Thyroid gland (tissue), 4 donors: ENCODE results near the gene LOXL1. TPM values are rescaled to one million over a fixed set of nuclear protein-coding genes. Genes with fewer than 3 reads are reported as not detected.

ENCODE experiments used
- DNase-seq, 2 donors: peaks; one replicate each; pipeline ENCODE4 v3.0.0-alpha.2; 2019
- H3K27ac ChIP-seq, 3 donors: fragments of 200-600 bp; sonication (generic); 1 replicate in 2 of 3; 2 replicates in 1 of 3; pipeline ENCODE4 v1.5.1; 2016 to 2019; ENCODE audit warnings: mild to moderate bottlenecking in 1 of 3, moderate library complexity in 1 of 3
- H3K27me3 ChIP-seq: fragments of 200-600 bp; sonication (generic); one replicate; pipeline ENCODE4 v1.5.1; 2019
- H3K36me3 ChIP-seq, 2 donors: fragments of 200-600 bp; sonication (generic); one replicate each; pipeline ENCODE4 v1.5.1; 2016 to 2019
- H3K4me1 ChIP-seq, 2 donors: fragments of 200-600 bp; sonication (generic); one replicate each; pipeline ENCODE4 v1.5.1; 2017 to 2019
- H3K4me3 ChIP-seq, 3 donors: fragments of 200-600 bp; sonication (generic); replicated peaks in 1 of 3; 1 replicate in 2 of 3; 2 replicates in 1 of 3; pipeline ENCODE4 v1.5.1; 2016; ENCODE audit warnings: mild to moderate bottlenecking in 1 of 3
- H3K9me3 ChIP-seq: fragments of 200-600 bp; sonication (generic); one replicate; pipeline ENCODE4 v1.5.1; 2017
- CTCF ChIP-seq, 6 experiments: fragments of 200-600 bp in 3 of 6; fragments of 450-650 bp in 3 of 6; sonication (generic) in 3 of 6; IDR thresholded peaks; one replicate each; pipeline ENCODE4 v1.5.1; 2016 to 2019; ENCODE audit warnings: antibody characterized with exemption in 6 of 6, mild to moderate bottlenecking in 2 of 6, inconsistent platforms in 1 of 6, moderate library complexity in 1 of 6
- POLR2A ChIP-seq, 2 donors: fragments of 450-650 bp; IDR thresholded peaks; one replicate each; pipeline ENCODE4 v1.6.1; 2017; ENCODE audit warnings: antibody characterized with exemption in 2 of 2, mild to moderate bottlenecking in 2 of 2, moderate library complexity in 1 of 2
- WGBS, 2 donors: methylation state at CpG; one replicate each; pipeline ENCODE4 v1.1.5; 2017; 5-methylcytosine and 5-hydroxymethylcytosine counted together
- intact Hi-C: fragments of 100-400 bp; cut with DNase I; formaldehyde crosslinking; loops from one replicate; pipeline ENCODE4 v1.15.1; 2023
- total RNA-seq, 4 donors: library from RNA; depleted of rRNA; stranded (reverse); fragments of >200 nt; gene quantifications; one replicate each; pipeline ENCODE4 v1.2.3, GENCODE V29; 2016

Gene LOXL1
- total RNA-seq, 4 donors from 2014 or later: 9.9 to 15.2 (median 12.0) TPM

GRCh38 chr15:73994413-73994883 is 68.2 kb downstream of the LOXL1 start, which contains the start of gene PML:
TSS of gene PML (plus strand) at chr15:73994716. CDS start at chr15:73994813, 97 bp downstream.
- Histone ChIP-seq H3K27me3 (no peaks in the 10 kb centered on the region), H3K4me3 (peak within 1 kb of the TSS; percentile 73 to 89 (median 82)), H3K27ac (peak within 1 kb of the TSS; percentile 94 to 97 (median 95)), H3K36me3 (peaks cover 10 to 13% of the 10 kb centered on the region in 2 donors), H3K4me1 (peaks cover 41 to 68% of the 10 kb centered on the region in 2 donors), H3K9me3 (no peaks in the 10 kb centered on the region)
- peak in 1 of 2 donors; percentile 84 for TF ChIP-seq POLR2A (IDR thresholded peaks at IDR 0.05)
- peak in 1 of 6 experiments; percentile 29 for TF ChIP-seq CTCF (IDR thresholded peaks at IDR 0.05)
- 1 to 3% methylated on average over 19 to 25 of the region's 27 CpGs for WGBS, 2 donors
- intact Hi-C loops: no loop called here
- DNase-seq: peak; percentile 99

GRCh38 chr15:73994912-73995622 is 68.8 kb downstream of the LOXL1 start:
- Histone ChIP-seq H3K27ac (peak overlapping the region; percentile 94 to 97 (median 95)), H3K27me3 (no peaks in the 10 kb centered on the region), H3K4me3 (peak overlapping the region; percentile 50 to 89 (median 82)), H3K36me3 (peaks cover 12 to 13% of the 10 kb centered on the region in 2 donors), H3K9me3 (no peaks in the 10 kb centered on the region), H3K4me1 (peaks cover 41 to 62% of the 10 kb centered on the region in 2 donors)
- 0 to 1% methylated on average over 18 of the region's 18 CpGs for WGBS, 2 donors
- peak; percentile 57 to 59 for DNase-seq
- intact Hi-C loops: no loop called here
- TF ChIP-seq CTCF (IDR thresholded peaks at IDR 0.05): no peak
- TF ChIP-seq POLR2A (IDR thresholded peaks at IDR 0.05): no peak

- 61 to 76% methylated on average over 2 of the region's 2 CpGs for WGBS, 2 donors
- Histone ChIP-seq H3K4me1 (peaks cover 29 to 50% of the 10 kb centered on the region in 2 donors), H3K9me3 (no peaks in the 10 kb centered on the region), H3K4me3 (peak overlapping the region in 1 of 3 donors; percentile 82), H3K36me3 (peaks cover 13 to 16% of the 10 kb centered on the region in 2 donors), H3K27me3 (no peaks in the 10 kb centered on the region), H3K27ac (peak overlapping the region; percentile 94 to 97 (median 95))
- intact Hi-C loops: no loop called here
- DNase-seq: no peak
- TF ChIP-seq POLR2A (IDR thresholded peaks at IDR 0.05): no peak
- TF ChIP-seq CTCF (IDR thresholded peaks at IDR 0.05): no peak
Measured at GRCh38 chr15:73996267-73996666, 70.0 kb downstream of the LOXL1 start.

GRCh38 chr15:73996939-73997338 is 70.7 kb downstream of the LOXL1 start:
- TF ChIP-seq CTCF (IDR thresholded peaks at IDR 0.05): no peak
- DNase-seq: no peak
- H3K4me3 ChIP-seq: peak overlapping the region in 1 of 3 donors; percentile 82
- 53 to 63% methylated on average over 5 of the region's 5 CpGs for WGBS, 2 donors
- no peaks in the 10 kb centered on the region for H3K9me3 ChIP-seq
- no peaks in the 10 kb centered on the region for H3K27me3 ChIP-seq
- intact Hi-C loops: no loop called here
- H3K36me3 ChIP-seq: peaks cover 13 to 16% of the 10 kb centered on the region in 2 donors
- peak overlapping the region; percentile 5 to 97 (median 94) for H3K27ac ChIP-seq
- peaks cover 24 to 46% of the 10 kb centered on the region in 2 donors for H3K4me1 ChIP-seq

- H3K9me3 ChIP-seq: no peaks in the 10 kb centered on the region
- peaks cover 13 to 16% of the 10 kb centered on the region in 2 donors for H3K36me3 ChIP-seq
- WGBS, 2 donors: 90 to 91% methylated on average over 18 to 20 of the region's 27 CpGs
- H3K4me3 ChIP-seq: no peak overlapping the region
- TF ChIP-seq CTCF (IDR thresholded peaks at IDR 0.05) (no peak), POLR2A (IDR thresholded peaks at IDR 0.05) (no peak)
- no peak for DNase-seq
- peak overlapping the region in 1 of 3 donors; percentile 94 for H3K27ac ChIP-seq
- intact Hi-C loops: no loop called here
- peaks cover 17 to 38% of the 10 kb centered on the region in 2 donors for H3K4me1 ChIP-seq
- H3K27me3 ChIP-seq: no peaks in the 10 kb centered on the region
Measured at GRCh38 chr15:73997986-73998385, 71.7 kb downstream of the LOXL1 start.
